Stimulated activated CD8-positive, alpha-beta memory T cell treated with anti-CD3 and anti-CD28 coated beads, Interleukin-2, amount 100 ng/mL, for 1 hour (primary cell): Measurements from ENCODE around the gene CPVL.

Experiments
- DNase-seq, 2 donors: peaks; one replicate each; pipeline ENCODE4 v3.0.0-alpha.2; 2020; ENCODE audit warnings: low read depth in 2 of 2

CPVL gene

DNA sequence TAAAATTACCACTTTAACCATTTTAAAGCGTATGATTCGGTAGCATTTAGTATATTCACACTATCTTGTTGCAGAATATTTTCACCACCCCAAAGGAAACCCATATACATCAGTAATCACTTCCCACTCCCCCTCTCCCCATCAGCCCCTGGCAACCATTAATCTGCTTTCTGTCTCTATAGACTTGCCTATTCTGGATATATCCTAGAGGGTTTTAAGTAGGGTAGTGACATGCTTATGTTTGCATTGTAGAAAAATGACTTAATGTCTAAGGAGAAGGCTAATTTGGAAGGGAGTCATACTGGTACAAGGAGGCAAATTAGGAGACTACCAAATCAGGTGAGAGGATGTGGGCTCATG lies 145.6 kb downstream of the CPVL start:
- DNase-seq, result no peak

GRCh38 chr7:28999895-29000716 lies 146.2 kb downstream of the CPVL start:
- no peak for DNase-seq

- DNase-seq, result no peak
Observed at GRCh38 chr7:28999427-28999826, 146.9 kb downstream of the CPVL start.

DNA sequence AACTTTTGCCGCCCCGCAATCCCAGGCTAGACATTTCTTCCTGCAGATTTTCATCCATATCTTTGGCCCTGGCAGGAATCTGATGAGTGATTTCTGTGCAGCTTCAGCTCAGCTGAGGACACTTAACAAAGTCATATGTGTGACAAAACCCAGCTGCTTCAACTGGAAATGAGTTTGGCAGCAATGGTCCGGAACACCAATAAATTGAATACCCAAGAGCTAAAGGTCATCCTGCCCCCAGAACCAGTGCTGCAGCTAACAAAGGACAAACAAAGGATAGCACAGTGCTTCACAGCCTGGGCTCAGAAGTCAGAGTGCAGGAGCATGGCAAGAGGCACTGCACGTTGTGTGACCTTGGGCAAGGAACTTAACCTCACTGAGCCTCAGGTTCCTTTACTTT lies 148.2 kb downstream of the CPVL start:
- no peak for DNase-seq

DNA sequence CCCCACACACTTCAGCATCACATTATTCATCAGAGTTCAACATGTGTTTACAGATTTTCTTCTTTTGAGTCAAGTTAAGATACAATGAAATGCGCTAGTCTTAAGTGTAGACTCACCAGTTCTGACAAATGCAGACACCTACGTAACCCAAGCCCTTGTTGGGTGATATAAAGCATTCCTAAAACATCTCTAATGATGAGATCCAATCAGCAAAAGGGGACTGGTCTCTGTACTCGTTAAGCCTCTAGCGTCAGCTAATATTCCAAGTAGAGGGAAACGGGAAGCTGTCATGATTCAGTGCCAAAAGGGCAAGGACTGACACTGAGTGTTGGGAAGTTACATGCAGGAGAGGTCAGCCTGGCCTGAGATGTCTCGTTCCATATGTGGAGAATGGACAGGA lies 149.5 kb downstream of the CPVL start:
- DNase-seq, result no peak

DNA sequence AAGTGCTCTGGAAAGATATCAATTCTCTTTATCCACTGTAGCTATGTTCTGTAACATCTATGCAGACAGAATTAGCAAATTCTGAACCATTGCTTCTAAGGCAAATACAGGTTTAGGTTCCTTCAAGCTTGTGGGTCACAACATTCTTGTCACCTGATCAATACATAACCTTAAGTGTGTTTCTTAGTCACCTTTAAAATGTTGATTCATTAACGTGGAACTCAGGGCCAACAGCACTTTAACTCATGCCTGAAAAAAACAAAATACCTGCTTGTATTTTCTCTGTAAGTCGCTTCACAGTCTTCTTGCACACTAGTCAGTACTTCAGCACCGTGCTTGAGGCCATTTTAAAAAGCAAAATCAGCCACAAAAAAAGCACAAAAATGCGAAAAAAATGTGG lies 153.0 kb downstream of the CPVL start:
- DNase-seq, result no peak

GRCh38 chr7:28992798-28993197 lies 153.5 kb downstream of the CPVL start:
- no peak for DNase-seq

DNA sequence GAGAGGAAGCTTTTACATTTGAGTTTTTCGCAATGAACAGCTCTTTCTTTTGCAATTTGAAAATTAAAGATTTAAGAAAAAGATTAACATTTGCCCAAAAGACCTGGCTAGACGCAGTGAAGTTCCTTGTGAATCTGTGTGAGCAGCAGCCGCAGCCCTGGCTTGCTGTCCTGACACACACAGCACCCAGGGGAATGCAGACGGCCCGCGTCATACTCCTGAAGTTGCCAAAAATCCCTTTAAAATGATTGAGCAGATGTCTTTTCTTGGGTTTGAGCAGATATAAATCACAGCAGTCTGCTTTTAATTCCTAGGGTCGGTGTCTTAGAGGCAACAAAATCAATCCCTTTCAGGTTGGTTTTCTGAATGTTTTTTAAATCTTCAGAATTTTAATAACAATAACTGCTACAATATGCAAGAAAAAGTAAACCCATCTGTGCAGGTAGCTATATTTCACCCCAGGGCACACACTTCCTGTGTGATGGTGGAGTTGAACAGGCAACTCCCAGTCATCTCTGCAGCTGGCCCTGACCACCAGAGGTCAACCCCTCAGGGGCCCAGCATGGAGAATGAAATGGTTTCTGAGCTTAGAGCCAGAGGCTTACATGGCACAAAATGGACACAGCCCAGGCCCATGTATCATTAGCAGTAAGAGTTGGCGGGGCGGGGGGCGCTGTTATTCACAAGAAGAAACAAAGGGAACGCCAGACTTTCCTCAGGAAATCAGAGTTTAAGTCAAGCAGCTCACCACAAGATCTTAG lies 156.0 kb downstream of the CPVL start:
- no peak for DNase-seq

DNA sequence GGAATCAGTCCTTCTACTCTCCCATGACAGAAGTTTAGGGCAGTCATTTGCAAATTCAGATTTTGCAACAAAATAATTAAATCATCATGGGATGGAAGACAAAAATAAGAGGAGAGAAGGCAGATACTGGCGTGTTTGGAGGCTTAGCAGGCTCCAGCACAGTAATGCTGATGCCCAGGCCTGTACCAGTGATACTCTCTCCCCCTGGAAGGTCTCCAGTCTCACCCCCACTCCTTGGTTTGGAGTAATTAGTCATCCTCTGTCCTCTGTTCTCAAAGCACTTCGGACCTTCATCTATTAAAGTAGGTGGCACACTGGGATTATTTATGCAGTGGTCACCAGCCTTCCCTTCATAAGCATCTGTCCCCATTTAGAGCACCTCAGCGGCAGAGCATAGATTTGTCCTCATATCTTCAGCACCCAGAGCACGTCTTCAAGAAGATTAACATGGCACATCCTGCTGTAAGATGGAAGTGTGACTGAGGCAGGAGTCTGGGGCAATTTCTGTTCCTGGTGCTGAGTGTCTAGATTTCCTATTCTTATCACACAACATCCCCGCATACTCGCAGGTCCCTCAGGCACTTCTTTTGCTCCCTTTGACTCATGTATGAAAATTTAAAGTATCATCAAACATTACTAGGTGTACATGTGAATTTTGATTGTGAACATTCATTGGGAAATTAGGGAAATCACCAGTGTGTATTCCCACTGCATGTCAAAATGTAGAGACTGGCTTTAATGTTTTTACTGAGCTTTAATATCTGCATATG lies 156.9 kb downstream of the CPVL start:
- no peak for DNase-seq

DNA sequence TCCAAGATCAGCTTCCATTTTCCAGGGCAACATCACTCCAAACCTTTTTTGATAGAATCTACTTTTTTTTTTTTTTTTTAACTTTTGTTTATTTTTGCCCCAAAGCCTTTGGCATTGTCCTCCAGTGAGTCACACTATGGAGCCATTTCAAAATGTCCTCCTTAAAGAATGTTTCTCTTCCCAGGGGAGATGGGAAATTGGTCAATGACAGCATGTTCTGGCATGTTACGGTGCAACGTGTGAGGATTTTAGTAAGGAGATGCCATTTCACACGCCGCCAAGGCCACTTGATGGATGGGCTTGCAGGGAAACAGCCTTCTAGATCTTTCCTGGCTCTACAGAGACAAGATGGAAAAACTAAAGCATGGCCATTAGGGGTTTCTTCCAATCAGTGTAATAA lies 157.5 kb downstream of the CPVL start:
- DNase-seq, result no peak

GRCh38 chr7:28988091-28988490 lies 158.2 kb downstream of the CPVL start:
- DNase-seq, result no peak

GRCh38 chr7:28986765-28987110 lies 159.6 kb downstream of the CPVL start:
- no peak for DNase-seq

DNA sequence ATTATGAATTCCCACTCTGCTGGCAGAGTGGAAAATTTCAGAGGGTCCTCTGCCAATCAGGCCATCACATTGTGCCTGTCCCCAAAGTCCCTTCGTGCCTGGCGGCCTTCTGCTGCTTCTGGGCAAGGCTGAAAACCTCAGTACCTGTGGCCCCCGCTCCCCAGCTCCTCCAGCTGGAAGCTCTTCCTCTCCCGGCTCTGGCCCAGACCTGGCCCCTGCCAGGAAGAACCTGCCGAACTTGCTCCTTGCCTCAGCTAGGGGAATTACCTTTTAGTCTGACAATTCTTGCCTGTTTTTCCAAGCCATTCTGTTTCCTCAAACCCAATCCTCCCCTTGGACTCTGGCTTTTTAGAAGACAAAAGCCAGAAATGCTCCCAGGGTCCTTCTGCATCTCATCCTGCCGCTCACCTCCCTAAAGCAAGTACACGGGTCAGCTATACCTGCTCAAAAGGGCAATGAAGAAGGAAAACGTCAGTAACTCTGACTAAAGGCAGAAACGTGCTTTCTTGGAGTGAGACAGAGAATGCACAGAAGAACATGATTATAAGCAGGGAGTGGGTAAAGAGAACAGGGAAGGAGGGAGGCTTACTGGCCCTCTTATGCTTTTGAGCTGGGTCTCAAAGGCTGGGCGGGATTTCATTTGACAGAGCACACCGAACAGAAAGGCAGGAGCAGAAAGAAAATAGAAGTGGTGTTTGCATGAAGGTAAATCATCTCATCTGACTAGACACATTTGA lies 160.1 kb downstream of the CPVL start:
- no peak for DNase-seq

DNA sequence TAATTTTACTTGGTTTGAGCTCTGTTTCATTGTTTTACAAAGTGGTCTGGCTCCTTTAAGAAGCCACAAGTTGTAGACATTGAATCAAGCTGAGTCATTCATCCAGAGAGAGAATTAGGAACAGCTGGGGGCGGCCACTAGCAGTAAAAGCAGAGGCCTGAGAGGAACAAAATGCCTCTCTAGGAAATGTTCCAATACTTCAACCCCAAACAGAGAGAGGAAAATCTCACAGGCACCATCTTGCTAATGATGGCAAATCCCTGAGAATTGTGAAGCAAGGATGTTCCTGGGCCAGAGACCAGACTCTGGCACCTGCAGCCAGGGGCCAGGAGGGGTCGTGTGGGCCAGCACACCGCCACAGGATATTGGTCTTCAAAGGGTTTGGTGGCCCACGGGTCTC lies 161.7 kb downstream of the CPVL start:
- no peak for DNase-seq

- DNase-seq, result no peak
Observed at GRCh38 chr7:28984217-28984616, 162.1 kb downstream of the CPVL start.

GRCh38 chr7:28983396-28984190 lies 162.7 kb downstream of the CPVL start:
- no peak for DNase-seq

GRCh38 chr7:28981161-28981465 lies 165.2 kb downstream of the CPVL start:
- DNase-seq, result no peak

DNA sequence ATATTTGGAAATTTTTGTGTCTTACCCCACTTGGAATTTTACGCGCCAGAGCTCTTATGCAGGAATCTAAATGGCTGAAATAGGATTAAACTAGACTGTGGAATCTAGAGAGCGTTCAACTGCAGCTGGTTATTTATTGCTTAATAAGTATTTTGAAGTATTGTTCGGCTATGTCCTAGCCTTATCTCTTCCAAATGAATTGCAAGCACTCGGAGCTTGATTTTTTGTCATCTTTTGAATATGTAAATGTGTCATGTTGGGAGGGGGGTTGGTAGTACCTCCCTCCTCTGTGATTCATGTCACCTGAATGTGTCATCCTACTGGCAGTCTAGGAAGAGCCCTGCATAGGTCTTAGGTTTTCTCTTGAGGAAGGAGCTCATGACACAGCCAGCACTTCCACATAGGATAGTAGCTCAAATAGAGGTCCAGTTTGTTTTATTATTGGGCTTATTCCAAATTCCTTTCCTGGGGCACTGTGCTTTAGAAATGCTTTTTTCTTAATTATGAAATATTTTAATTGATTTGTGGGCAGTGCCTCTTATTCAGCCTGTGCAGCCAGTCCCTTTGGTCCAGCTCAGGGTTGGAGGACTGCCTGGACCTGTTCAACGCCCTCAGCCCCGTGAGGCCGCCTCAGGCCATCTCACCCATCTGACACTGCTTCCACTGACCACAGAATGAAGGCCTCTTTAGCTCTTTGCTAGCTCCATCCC lies 165.7 kb downstream of the CPVL start:
- no peak for DNase-seq

GRCh38 chr7:28979776-28980175 lies 166.6 kb downstream of the CPVL start:
- no peak for DNase-seq

GRCh38 chr7:28977881-28978280 lies 168.5 kb downstream of the CPVL start:
- no peak for DNase-seq

GRCh38 chr7:28976022-28976421 lies 170.3 kb downstream of the CPVL start:
- DNase-seq, result no peak
